OCI-LY7 (cell line): Measurements from ENCODE around the gene PSME3. TPM values are rescaled to one million over a fixed set of nuclear protein-coding genes. Genes with fewer than 3 reads are reported as not detected.
"Not testable (repeated sequence)": the region's sequence is repeated elsewhere in the genome, so short reads cannot be mapped to it uniquely, and the experiment has no call there.

Source experiments
- BruUV-seq: library from RNA; stranded (reverse); fragments of 400-500 nt; replicated peaks from 2 replicates; lab custom pipeline; 2021; lab: Mats Ljungman, UMichigan
- CTCF ChIA-PET: fragments of 300-600 bp; sonication (Branson Sonifier 250); formaldehyde crosslinking; loops from one replicate; lab custom pipeline; 2022; ENCODE audit warnings: antibody characterized with exemption; ENCODE audit not compliant: unreplicated experiment; lab: Charles Lee
- POLR2A ChIA-PET: fragments of 300-600 bp; sonication (Branson Sonifier 250); formaldehyde crosslinking; loops from one replicate; lab custom pipeline; 2022; ENCODE audit warnings: antibody characterized with exemption; lab: Charles Lee
- DNase-seq: peaks from one replicate; pipeline ENCODE4 v3.0.0-alpha.2; 2015; ENCODE audit warnings: low spot score
- H2AFZ ChIP-seq: fragments of 200-600 bp; sonication (generic), shearing (Covaris generic); 2 replicates; pipeline ENCODE4 v1.6.1; 2014; ENCODE audit warnings: mild to moderate bottlenecking, antibody characterized with exemption, low read length, moderate library complexity
- H3K27ac ChIP-seq: fragments of 200-600 bp; sonication (generic); 2 replicates; pipeline ENCODE4 v1.5.1; 2014; ENCODE audit warnings: mixed run types, low read depth, mild to moderate bottlenecking, moderate library complexity, low read length, inconsistent platforms; ENCODE audit not compliant: poor library complexity, severe bottlenecking
- H3K36me3 ChIP-seq: fragments of 200-600 bp; sonication (generic); 2 replicates; pipeline ENCODE4 v1.6.1; 2014; ENCODE audit warnings: mild to moderate bottlenecking, antibody characterized with exemption, low read length, moderate library complexity, mixed read lengths; ENCODE audit not compliant: insufficient read depth
- H3K4me1 ChIP-seq: fragments of 200-600 bp; sonication (generic); 2 replicates; pipeline ENCODE4 v1.5.1; 2014; ENCODE audit warnings: mild to moderate bottlenecking, low read length; ENCODE audit not compliant: insufficient read depth, poor library complexity, severe bottlenecking
- H3K4me2 ChIP-seq: fragments of 200-600 bp; sonication (generic); 2 replicates; pipeline ENCODE4 v1.6.1; 2014; ENCODE audit warnings: mild to moderate bottlenecking, low read length
- H3K4me3 ChIP-seq: fragments of 200-600 bp; sonication (generic); 2 replicates; pipeline ENCODE4 v1.5.1; 2014; ENCODE audit warnings: mild to moderate bottlenecking, low read depth, low read length; ENCODE audit not compliant: poor library complexity, severe bottlenecking
- H3K79me2 ChIP-seq: fragments of 200-600 bp; sonication (generic); 2 replicates; pipeline ENCODE4 v1.6.1; 2016; ENCODE audit warnings: low read depth, mild to moderate bottlenecking, low read length, moderate library complexity, mixed read lengths; ENCODE audit not compliant: insufficient read depth
- H3K9me2 ChIP-seq: fragments of 200-600 bp; sonication (generic); 2 replicates; pipeline ENCODE4 v1.6.1; 2016; ENCODE audit warnings: mild to moderate bottlenecking, low read length, mixed read lengths; ENCODE audit not compliant: insufficient read depth
- H3K9me3 ChIP-seq: fragments of 200-600 bp; sonication (generic); 2 replicates; pipeline ENCODE4 v1.6.1; 2014; ENCODE audit warnings: mild to moderate bottlenecking, mixed run types, low read length, mixed read lengths
- H4K20me1 ChIP-seq: fragments of 200-600 bp; sonication (generic); 2 replicates; pipeline ENCODE4 v1.6.1; 2014; ENCODE audit warnings: mild to moderate bottlenecking, antibody characterized with exemption, low read length, moderate library complexity, mixed read lengths; ENCODE audit not compliant: insufficient read depth
- EZH2phosphoT487 ChIP-seq: fragments of 200-600 bp; sonication (generic); IDR thresholded peaks from 2 replicates; pipeline ENCODE4 v1.6.1; 2018; ENCODE audit warnings: low read depth, borderline replicate concordance, mild to moderate bottlenecking, mixed run types, antibody characterized with exemption, low read length, moderate library complexity, mixed read lengths
- intact Hi-C: fragments of 100-400 bp; cut with micrococcal nuclease; formaldehyde crosslinking; loops from one replicate; pipeline ENCODE4 v1.10.0; 2022; ENCODE audit not compliant: unreplicated experiment
- total RNA-seq, 2 experiments: library from RNA; depleted of rRNA in 1 of 2; stranded (reverse); fragments of >200 nt in 1 of 2; shearing (Covaris generic) in 1 of 2; gene quantifications; 2 replicates each; pipeline ENCODE4 v1.2.3, GENCODE V29; 2014 to 2022
- TF ChIP-seq, protein P1 (sequence below): fragments of 200-600 bp; sonication (generic); conservative IDR thresholded peaks from 2 replicates; pipeline ENCODE4 v1.5.1; 2014; ENCODE audit warnings: mild to moderate bottlenecking, antibody characterized with exemption, low read length, moderate library complexity, mixed read lengths

Gene PSME3
- total RNA-seq, 2 experiments from 2014 or later, result 81.9 to 167 TPM

DNA sequence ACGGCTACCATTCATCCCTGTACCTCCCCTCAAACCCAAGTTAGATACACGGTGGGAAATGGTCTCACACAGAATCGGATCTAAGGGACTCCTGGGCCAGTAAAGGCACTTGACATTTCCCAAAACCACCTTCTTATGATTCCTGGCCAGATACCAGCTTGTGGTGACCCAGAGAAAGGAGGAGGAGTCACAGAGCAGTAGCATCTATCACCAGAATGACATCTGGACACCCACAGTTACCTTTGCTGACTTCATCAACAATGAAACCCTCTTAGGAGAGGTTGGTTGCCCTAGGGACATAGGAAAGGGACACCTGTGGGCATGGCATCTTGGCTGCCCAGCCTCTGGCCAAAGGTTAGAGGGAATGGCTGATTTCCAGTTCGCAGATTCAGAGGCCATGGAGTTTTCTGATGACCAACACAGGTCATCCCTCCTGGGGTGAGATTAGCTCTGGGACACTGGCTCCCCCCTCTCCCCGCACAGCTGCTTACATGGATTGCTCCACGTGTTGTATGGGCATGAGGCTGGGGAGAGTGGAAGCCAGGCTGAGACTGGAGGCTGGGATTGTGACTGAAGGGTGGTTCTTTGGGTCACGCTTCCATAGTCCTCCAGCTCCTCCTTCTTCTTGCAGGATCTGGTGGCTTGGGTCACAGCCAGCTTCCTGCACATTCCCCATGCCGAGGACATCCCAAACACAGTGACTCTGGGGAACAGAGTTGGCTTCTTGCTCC lies 16.4 kb downstream of the PSME3 start:
- no TSS peak for BruUV-seq
- H3K9me3 ChIP-seq, result no peaks in the 10 kb centered on the region
- no peaks in the 10 kb centered on the region for H4K20me1 ChIP-seq
- peaks cover 14% of the 10 kb centered on the region for H3K4me1 ChIP-seq
- H3K27ac ChIP-seq, result no peak overlapping the region
- CTCF ChIA-PET, result no interaction called here
- intact Hi-C loops, result no loop called here
- no peaks in the 10 kb centered on the region for H3K9me2 ChIP-seq
- TF ChIP-seq, protein P1, sequence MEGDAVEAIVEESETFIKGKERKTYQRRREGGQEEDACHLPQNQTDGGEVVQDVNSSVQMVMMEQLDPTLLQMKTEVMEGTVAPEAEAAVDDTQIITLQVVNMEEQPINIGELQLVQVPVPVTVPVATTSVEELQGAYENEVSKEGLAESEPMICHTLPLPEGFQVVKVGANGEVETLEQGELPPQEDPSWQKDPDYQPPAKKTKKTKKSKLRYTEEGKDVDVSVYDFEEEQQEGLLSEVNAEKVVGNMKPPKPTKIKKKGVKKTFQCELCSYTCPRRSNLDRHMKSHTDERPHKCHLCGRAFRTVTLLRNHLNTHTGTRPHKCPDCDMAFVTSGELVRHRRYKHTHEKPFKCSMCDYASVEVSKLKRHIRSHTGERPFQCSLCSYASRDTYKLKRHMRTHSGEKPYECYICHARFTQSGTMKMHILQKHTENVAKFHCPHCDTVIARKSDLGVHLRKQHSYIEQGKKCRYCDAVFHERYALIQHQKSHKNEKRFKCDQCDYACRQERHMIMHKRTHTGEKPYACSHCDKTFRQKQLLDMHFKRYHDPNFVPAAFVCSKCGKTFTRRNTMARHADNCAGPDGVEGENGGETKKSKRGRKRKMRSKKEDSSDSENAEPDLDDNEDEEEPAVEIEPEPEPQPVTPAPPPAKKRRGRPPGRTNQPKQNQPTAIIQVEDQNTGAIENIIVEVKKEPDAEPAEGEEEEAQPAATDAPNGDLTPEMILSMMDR, result no peak
- TF ChIP-seq EZH2phosphoT487, result no peak
- peaks cover 16% of the 10 kb centered on the region for H3K36me3 ChIP-seq
- H3K4me3 ChIP-seq, result no peak overlapping the region
- no peak for DNase-seq
- H3K4me2 ChIP-seq, result no peak overlapping the region
- no peak overlapping the region for H2AFZ ChIP-seq
- POLR2A ChIA-PET, result no interaction called here
- no peaks in the 10 kb centered on the region for H3K79me2 ChIP-seq

DNA sequence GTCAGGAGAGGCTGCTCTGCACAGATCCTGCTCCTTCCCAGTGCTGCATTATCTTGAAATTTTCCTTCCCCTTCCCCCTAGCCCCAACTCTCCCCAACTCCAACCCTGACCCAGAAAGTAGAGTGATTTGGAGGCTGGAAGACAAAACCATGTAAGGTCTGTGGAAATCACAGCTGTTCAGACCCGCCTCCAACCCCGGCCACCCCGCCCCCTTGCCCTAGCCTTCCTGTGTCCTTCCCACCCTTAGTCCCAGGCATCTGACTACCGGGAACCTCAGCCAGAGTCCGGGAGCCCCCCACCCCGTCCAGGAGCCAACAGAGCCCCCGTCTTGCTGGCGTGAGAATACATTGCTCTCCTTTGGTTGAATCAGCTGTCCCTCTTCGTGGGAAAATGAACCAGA lies 17.8 kb downstream of the PSME3 start, which contains the start of gene AOC3:
AOC3 (plus strand) TSS at position 246 of the 400 bp plus-strand sequence; CDS start at position 391, 145 bp downstream.
- Histone ChIP-seq H2AFZ (no peak within 1 kb of the TSS), H4K20me1 (no peaks in the 10 kb centered on the region), H3K4me1 (peaks cover 14% of the 10 kb centered on the region), H3K4me3 (no peak within 1 kb of the TSS), H3K9me3 (no peaks in the 10 kb centered on the region), H3K4me2 (no peak within 1 kb of the TSS), H3K27ac (no peak within 1 kb of the TSS), H3K36me3 (peaks cover 3% of the 10 kb centered on the region; the same call in 1 of the 2 replicates), H3K9me2 (no peaks in the 10 kb centered on the region), H3K79me2 (no peaks in the 10 kb centered on the region)
- CTCF ChIA-PET, result no interaction called here
- BruUV-seq, result no TSS peak
- no peak for TF ChIP-seq EZH2phosphoT487
- TF ChIP-seq, protein P1, result no peak
- intact Hi-C loops, result no loop called here
- POLR2A ChIA-PET, result no interaction called here
- DNase-seq, result no peak

DNA sequence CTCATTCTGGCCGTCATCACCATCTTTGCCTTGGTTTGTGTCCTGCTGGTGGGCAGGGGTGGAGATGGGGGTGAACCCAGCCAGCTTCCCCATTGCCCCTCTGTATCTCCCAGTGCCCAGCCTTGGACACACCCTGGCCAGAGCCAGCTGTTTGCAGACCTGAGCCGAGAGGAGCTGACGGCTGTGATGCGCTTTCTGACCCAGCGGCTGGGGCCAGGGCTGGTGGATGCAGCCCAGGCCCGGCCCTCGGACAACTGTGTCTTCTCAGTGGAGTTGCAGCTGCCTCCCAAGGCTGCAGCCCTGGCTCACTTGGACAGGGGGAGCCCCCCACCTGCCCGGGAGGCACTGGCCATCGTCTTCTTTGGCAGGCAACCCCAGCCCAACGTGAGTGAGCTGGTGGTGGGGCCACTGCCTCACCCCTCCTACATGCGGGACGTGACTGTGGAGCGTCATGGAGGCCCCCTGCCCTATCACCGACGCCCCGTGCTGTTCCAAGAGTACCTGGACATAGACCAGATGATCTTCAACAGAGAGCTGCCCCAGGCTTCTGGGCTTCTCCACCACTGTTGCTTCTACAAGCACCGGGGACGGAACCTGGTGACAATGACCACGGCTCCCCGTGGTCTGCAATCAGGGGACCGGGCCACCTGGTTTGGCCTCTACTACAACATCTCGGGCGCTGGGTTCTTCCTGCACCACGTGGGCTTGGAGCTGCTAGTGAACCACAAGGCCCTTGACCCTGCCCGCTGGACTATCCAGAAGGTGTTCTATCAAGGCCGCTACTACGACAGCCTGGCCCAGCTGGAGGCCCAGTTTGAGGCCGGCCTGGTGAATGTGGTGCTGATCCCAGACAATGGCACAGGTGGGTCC lies 18.4 kb downstream of the PSME3 start:
- H2AFZ ChIP-seq, H3K4me2 ChIP-seq, intact Hi-C loops, DNase-seq, CTCF ChIA-PET, POLR2A ChIA-PET, H3K9me2 ChIP-seq, BruUV-seq, H3K36me3 ChIP-seq, H3K9me3 ChIP-seq, H3K27ac ChIP-seq, H3K4me3 ChIP-seq, H4K20me1 ChIP-seq, H3K79me2 ChIP-seq: not testable (repeated sequence)
- H3K4me1 ChIP-seq, result peaks cover 14% of the 10 kb centered on the region
